ENCODE results near the gene MPDU1.
A peak's percentile ranks its signal among the peaks of the same experiment; 100 is the strongest.

MPDU1 gene

DNA sequence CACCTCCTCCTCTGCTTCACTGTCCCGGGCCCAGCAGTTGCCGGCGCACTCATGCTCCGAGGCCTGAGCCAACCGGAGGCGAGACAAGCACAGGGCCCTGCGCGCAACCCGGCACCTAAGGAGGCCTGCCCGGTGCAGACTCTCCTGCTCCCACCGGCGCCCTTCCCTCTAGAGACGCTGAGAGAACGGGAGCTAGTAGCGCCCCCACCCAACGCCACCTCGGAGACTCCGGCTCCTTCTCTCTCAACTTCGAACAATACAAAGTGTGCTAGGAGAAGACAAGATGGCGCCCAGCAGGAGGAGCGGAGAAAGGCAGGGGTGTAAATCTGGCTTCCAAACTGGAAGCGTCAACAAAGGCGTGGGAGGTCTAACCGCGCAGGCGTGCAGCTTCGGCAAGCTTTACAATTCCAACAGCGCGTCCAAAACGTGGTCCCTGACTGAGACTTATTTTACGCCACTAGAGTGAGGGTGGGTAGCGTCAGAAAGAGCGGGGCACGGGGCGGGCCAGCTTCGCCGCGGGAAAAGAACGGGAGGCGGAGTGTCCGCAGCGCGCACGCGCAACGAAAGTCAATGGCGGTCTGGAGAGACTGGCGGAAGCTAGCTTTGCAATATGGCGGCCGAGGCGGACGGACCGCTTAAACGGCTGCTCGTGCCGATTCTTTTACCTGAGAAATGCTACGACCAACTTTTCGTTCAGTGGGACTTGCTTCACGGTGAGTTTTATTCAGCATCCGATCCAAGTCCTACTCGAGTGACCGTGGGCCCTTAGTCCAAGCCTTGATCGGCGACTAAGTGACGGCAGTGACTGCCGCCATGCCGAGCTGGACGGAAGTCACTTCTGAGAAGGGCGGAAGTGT, at the start of gene MPDU1:
Gene MPDU1, plus strand, starts transcription at position 600 of the 857 bp plus-strand sequence. Its CDS starts 11 bp downstream, at position 611.
- DNase-seq (ENCODE audit: low read depth, low spot score): peak; percentile 98

DNA sequence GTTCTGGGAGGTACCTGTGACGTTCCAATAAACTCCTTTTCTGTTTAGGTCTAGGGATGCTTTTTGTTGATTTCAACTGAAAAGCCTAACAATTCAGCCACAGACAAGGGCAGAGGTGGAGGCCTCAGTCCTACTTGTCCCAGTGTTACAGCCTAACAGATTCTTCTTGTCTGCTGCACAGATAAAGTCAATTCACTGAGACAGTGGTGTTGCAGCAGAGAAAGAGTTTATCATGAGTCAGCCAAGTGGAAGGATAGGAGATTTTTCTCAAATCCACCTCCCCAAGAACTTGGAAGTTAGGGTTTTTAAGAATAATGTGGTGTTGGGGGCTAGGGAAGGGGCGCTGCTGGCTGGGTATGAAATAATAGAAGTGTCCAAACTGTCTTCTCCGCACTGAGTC, 45.6 kb upstream of the MPDU1 start:
- DNase-seq (ENCODE audit: low read depth, low spot score): no peak

DNA sequence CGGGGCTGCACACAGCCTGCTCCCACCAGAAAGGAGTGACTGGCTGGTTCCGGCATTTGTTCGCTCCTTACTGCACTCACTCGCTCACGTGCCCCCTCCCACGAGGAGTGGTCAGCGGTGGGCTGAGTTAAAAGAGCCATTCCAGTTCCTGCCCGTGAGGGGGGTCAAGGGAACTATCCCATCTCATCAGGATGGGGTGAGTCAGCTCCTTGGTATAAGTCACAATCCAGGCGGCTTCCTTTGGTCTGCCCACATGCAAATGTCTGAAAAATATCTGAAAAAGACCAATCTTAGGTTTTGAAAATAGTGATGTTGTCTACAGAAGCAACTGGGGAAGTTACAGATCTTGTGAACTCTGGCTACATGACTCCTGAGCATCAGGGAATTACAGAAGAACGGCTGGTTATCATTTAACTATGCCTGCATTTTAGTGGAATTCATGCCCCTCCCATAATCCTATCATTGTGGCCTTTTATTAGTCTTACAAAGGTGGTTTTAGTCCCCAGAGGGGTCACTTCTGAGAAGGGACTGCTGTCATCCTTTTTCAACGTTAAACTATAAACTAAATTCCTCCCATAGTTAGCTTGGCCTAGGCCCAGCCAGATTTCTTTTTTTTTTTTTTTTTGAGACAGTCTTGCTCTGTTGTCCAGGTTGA, 44.6 kb upstream of the MPDU1 start:
- DNase-seq (ENCODE audit: low read depth, low spot score): no peak

DNA sequence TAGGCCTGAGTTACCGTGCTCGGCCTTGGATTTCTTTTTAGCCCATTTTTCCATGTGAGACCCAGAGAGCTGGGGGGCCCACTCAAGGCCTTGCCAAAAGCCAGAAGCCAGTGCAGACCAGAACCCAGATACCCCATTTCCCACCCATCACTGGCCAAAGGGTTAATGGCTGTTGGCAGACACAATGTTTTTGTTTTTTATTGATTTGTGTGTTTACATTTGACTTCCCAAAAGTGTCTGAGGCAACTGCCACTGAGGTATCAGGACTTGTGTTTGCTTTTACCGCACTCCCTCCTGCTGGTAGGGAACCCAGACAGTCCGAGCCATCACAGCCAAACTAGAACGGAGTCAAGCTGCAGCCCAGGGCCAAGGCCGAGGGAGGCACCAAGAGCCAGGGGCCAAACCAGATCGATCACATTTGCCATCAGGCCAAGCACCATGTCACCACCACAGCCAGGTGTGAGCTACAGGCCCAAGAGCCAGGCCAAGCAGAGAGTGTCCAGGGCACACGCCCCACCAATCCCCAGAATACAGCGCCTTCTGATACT, 42.5 kb upstream of the MPDU1 start:
- DNase-seq (ENCODE audit: low read depth, low spot score): no peak

DNA sequence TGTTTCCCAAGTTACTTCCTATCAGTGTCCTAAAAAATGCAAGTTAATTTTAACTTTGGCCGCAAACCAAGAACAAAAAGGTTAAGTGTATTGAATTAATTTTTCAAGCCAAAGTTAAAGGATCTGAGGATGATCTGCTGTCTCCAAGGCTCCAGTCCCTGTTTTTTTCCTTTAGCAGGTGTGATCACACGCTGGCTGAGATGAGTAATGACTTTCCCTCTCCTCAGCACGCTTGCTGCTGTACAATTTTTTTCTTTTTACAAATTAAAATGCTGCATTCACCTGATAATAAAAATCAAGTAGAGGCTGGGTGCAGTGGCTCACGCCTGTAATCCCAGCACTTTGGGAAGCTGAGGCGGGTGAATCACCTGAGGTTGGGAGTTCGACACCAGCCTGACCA, 38.7 kb upstream of the MPDU1 start:
- no peak for DNase-seq (ENCODE audit: low read depth, low spot score)

GRCh38 chr17:7548585-7549400, 34.9 kb upstream of the MPDU1 start, which contains the start of gene TNFSF12:
TNFSF12 (plus strand) TSS chr17:7549058; CDS start chr17:7549154, 96 bp downstream.
- DNase-seq (ENCODE audit: low read depth, low spot score): peak; percentile 55

DNA sequence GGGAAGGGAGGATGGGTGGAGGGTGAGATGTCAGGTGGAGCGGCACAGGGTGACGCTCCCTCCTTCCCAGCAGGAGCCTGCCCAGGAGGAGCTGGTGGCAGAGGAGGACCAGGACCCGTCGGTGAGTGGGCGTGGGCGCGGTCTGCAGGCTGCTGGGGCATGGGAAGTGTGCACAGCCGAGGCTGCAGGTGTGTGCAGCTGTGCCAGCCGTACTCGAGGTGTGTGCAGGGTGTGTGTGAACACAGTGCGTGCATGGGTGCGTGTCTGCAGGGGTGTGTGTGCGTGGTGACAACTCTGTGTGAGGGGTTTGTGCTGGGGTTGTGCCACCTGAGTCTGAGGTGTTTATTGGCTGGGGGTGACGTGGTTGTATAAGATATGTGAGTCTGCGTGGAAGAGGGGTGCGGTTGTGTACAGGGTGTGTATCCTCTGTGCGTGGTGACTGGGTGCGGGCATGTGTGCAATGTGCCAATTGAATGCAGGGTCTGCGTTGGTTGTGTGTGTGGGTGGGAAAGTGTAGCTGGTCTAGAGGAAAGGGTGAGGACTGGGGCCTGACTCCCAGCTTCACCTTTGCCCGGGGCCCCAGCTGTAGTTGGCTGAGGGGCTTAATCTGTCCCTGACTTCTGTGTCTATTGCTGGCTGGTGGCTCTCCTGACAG, 34.1 kb upstream of the MPDU1 start:
- no peak for DNase-seq (ENCODE audit: low read depth, low spot score)

DNA sequence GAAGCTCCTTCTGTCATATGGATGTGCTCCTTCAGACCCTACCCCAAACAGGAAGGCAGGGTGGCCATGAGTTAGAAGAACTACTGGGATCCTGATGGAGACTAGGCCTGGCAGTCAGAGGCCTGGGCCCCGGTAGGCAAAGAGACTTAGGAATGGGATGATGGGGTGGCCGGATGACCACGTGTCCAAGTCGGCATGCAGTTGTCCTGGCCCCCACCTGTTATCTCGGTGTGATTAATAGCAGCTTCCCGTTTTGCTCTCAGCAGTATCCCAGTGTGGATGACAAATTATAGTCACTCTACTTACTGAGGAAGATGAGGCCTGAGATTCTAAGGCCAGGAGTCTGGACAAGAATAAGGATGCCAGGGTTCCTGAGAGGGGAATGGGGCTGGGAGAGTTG, 33.3 kb upstream of the MPDU1 start:
- no peak for DNase-seq (ENCODE audit: low read depth, low spot score)

DNA sequence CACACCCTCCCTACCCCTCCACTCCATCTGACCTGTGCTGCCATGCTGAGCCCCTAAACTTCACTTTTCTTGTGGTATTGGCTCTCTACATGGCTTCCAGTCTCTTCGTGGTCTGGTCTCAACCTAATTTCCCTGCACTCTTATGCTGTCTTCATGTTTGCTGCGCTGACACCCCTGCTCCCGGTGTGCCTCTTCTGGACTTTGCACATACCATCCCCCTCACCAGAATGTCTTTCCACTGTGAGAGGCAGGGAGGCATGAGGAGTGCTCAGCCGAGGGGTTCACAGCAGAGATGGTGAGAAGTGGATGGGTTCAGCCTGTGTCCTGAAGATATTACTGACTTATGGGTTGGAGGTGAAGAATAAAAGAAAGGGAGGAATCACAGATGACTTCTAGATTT, 32.3 kb upstream of the MPDU1 start:
- DNase-seq (ENCODE audit: low read depth, low spot score): no peak

DNA sequence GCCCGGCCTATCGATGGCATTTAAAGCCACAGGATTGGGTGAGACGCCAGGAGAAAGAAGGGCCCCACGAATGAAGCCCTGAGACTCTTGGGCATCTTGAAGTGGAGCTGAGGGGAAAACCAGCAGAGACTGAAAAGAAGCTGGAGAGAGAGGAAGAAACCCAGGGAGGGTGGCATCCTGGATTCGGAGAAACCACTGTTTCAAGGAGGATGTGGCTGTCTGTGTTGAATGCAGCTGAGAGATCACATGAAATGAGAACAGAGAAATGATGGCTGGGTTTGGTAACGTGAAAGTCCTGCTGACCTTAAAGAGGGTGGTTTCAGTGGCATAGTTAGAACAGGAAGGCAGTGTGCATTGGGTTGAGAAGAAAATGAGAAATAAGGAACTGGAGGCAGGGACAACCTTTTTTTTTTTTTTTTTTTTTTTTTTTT, 31.0 kb upstream of the MPDU1 start:
- no peak for DNase-seq (ENCODE audit: low read depth, low spot score)

DNA sequence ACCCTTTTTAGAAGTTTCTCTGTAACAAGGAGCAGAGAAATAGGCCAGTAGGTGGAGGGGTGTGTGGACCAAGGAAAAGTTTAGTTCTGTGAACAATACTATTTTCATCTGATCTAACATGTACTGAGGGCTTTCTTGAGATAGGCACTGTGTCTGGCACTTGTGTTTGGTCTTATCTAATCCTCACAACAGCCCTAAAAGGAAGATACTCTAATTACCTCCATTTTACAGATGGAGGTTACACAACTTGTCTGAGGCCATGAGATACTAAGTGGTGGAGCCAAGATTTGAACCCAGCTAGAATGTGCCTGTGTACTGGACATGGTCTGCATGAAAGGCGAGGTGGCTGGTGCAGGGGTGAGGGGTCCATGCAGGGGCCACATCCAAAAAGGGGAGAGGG, 30.3 kb upstream of the MPDU1 start:
- no peak for DNase-seq (ENCODE audit: low read depth, low spot score)

- DNase-seq (ENCODE audit: low read depth, low spot score): no peak
Observed at GRCh38 chr17:7555320-7555948, 28.2 kb upstream of the MPDU1 start.

GRCh38 chr17:7556627-7557026, 27.0 kb upstream of the MPDU1 start:
- DNase-seq (ENCODE audit: low read depth, low spot score): no peak

- DNase-seq (ENCODE audit: low read depth, low spot score): peak; percentile 47
Observed at GRCh38 chr17:7557147-7557764, 26.4 kb upstream of the MPDU1 start.

DNA sequence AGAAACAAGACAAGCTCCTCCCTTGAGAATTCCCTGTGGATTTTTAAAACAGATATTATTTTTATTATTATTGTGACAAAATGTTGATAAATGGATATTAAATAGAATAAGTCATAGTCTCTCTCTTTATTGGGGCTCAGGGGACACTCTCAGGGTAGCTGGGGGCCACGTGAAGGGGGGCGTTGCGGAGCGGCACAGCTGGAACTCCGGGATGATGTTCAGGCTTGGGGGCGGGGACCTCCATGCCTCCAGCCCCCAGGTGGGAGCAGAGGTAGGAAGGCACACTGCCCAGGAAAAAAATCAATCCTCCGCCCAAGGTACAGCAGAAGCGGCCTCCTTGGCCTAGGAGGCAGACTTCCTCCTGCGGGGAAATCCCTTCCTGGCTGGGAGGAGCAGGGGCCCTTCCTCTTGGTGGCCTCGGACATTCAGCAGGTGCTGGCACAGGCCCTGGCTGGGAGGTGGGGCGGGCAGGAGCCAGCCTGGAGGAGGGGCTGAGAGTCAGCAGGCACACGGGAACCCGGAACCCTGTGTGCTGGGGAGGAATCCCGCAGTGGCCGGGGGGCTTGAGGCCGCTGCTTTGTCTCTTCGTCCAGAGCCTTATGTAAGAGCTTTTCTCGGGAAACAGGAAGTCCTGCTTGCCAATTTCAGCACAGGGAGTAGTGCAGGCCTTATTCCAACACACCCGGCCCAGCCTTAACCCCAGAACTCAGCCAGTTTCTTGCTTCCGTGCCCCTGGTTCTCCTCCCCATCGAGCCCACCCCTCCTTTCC, 25.7 kb upstream of the MPDU1 start:
- DNase-seq (ENCODE audit: low read depth, low spot score): peak; percentile 90

GRCh38 chr17:7558544-7559319, 24.9 kb upstream of the MPDU1 start, which contains the start of gene TNFSF13:
TNFSF13 (plus strand) TSS chr17:7558750; CDS start chr17:7559040, 290 bp downstream.
- no peak for DNase-seq (ENCODE audit: low read depth, low spot score)

- DNase-seq (ENCODE audit: low read depth, low spot score): no peak
Observed at GRCh38 chr17:7559320-7560171, 24.1 kb upstream of the MPDU1 start.

Data from ELF-1 (cell line).